Activated T-helper 9 cell treated with anti-CD3 and anti-CD28 coated beads, Interleukin-2, amount 50 U/mL, for 16 hours (primary cell): Measurements from ENCODE around the gene ARHGAP10.
"Not testable (repeated sequence)": the region's sequence is repeated elsewhere in the genome, so short reads cannot be mapped to it uniquely, and the experiment has no call there.

ENCODE experiments used
- DNase-seq: peaks from one replicate; pipeline ENCODE4 v3.0.0-alpha.2; 2020; ENCODE audit warnings: low read depth

The ARHGAP10 gene

GRCh38 chr4:147991543-147992283 is 259.8 kb downstream of the ARHGAP10 start:
- DNase-seq, result no peak

GRCh38 chr4:147994076-147994475 is 262.2 kb downstream of the ARHGAP10 start:
- DNase-seq, result no peak

- no peak for DNase-seq
Measured at GRCh38 chr4:147994491-147995385, 262.9 kb downstream of the ARHGAP10 start.

- DNase-seq, result no peak
Measured at GRCh38 chr4:147996859-147997258, 265.0 kb downstream of the ARHGAP10 start.

- not testable (repeated sequence) for DNase-seq
Measured at GRCh38 chr4:148000038-148000437, 268.1 kb downstream of the ARHGAP10 start.

GRCh38 chr4:148004228-148004857 is 272.5 kb downstream of the ARHGAP10 start:
- no peak for DNase-seq

- DNase-seq, result no peak
Measured at GRCh38 chr4:148006001-148006400, 274.1 kb downstream of the ARHGAP10 start.

- DNase-seq, result no peak
Measured at GRCh38 chr4:148007314-148007760, 275.4 kb downstream of the ARHGAP10 start.

GRCh38 chr4:148007792-148008191 is 275.9 kb downstream of the ARHGAP10 start:
- no peak for DNase-seq

- no peak for DNase-seq
Measured at GRCh38 chr4:148015058-148015457, 283.2 kb downstream of the ARHGAP10 start.

GRCh38 chr4:148015468-148015867 is 283.6 kb downstream of the ARHGAP10 start:
- DNase-seq, result no peak

GRCh38 chr4:148016063-148016637 is 284.3 kb downstream of the ARHGAP10 start:
- no peak for DNase-seq

- no peak for DNase-seq
Measured at GRCh38 chr4:148017801-148018200, 285.9 kb downstream of the ARHGAP10 start.

GRCh38 chr4:148021686-148022085 is 289.8 kb downstream of the ARHGAP10 start:
- DNase-seq, result no peak

GRCh38 chr4:148022975-148023374 is 291.1 kb downstream of the ARHGAP10 start:
- no peak for DNase-seq

GRCh38 chr4:148023512-148024181 is 291.8 kb downstream of the ARHGAP10 start:
- no peak for DNase-seq

- no peak for DNase-seq
Measured at GRCh38 chr4:148025981-148026380, 294.1 kb downstream of the ARHGAP10 start.

GRCh38 chr4:148027201-148027600 is 295.3 kb downstream of the ARHGAP10 start:
- no peak for DNase-seq

- no peak for DNase-seq
Measured at GRCh38 chr4:148029781-148030180, 297.9 kb downstream of the ARHGAP10 start.

GRCh38 chr4:148030193-148030873 is 298.4 kb downstream of the ARHGAP10 start:
- no peak for DNase-seq

- DNase-seq, result no peak
Measured at GRCh38 chr4:148034813-148035212, 302.9 kb downstream of the ARHGAP10 start.
